Vagina (tissue), 2 donors: ENCODE measurements around the gene SGF29.
"Not testable (repeated sequence)": the region's sequence is repeated elsewhere in the genome, so short reads cannot be mapped to it uniquely, and the experiment has no call there.

Experiments
- POLR2A ChIP-seq, 2 donors: fragments of 450-650 bp; IDR thresholded peaks; one replicate each; pipeline ENCODE4 v1.6.1; 2017; ENCODE audit warnings: antibody characterized with exemption in 2 of 2, mild to moderate bottlenecking in 2 of 2, moderate library complexity in 2 of 2
- POLR2AphosphoS5 ChIP-seq, 2 donors: sonication (generic); formaldehyde crosslinking; IDR thresholded peaks; one replicate each; pipeline ENCODE4 v1.9.0; 2017; ENCODE audit warnings: antibody characterized with exemption in 2 of 2, mild to moderate bottlenecking in 2 of 2, low read depth in 1 of 2; ENCODE audit not compliant: insufficient read depth in 1 of 2
- TF ChIP-seq, protein P1 (sequence below), 3 experiments: fragments of 450-650 bp in 2 of 3; fragments of 200-600 bp in 1 of 3; sonication (generic) in 1 of 3; IDR thresholded peaks; one replicate each; pipeline ENCODE4 v1.5.1; 2017 to 2019; ENCODE audit warnings: antibody characterized with exemption in 3 of 3, mild to moderate bottlenecking in 2 of 3, moderate library complexity in 2 of 3

- TF ChIP-seq, protein P1, sequence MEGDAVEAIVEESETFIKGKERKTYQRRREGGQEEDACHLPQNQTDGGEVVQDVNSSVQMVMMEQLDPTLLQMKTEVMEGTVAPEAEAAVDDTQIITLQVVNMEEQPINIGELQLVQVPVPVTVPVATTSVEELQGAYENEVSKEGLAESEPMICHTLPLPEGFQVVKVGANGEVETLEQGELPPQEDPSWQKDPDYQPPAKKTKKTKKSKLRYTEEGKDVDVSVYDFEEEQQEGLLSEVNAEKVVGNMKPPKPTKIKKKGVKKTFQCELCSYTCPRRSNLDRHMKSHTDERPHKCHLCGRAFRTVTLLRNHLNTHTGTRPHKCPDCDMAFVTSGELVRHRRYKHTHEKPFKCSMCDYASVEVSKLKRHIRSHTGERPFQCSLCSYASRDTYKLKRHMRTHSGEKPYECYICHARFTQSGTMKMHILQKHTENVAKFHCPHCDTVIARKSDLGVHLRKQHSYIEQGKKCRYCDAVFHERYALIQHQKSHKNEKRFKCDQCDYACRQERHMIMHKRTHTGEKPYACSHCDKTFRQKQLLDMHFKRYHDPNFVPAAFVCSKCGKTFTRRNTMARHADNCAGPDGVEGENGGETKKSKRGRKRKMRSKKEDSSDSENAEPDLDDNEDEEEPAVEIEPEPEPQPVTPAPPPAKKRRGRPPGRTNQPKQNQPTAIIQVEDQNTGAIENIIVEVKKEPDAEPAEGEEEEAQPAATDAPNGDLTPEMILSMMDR (IDR thresholded peaks at IDR 0.05), result not testable (repeated sequence)
- not testable (repeated sequence) for TF ChIP-seq POLR2A (IDR thresholded peaks at IDR 0.05); POLR2AphosphoS5 (IDR thresholded peaks at IDR 0.05; ENCODE audit: insufficient read depth in 1 of 2, low read depth in 1 of 2)
Observed at GRCh38 chr16:28595451-28595850, 41.7 kb downstream of the SGF29 start.
